GM12873 (cell line): ENCODE measurements around the gene NKTR.

ENCODE experiments used
- TF ChIP-seq, protein P1 (sequence below): IDR thresholded peaks from 2 replicates; pipeline ENCODE4 v1.5.1; 2012; ENCODE audit warnings: low read depth, mild to moderate bottlenecking, moderate library complexity, low read length, control low read depth; ENCODE audit not compliant: insufficient read depth; ENCODE audit errors: missing control alignments

Gene NKTR

DNA sequence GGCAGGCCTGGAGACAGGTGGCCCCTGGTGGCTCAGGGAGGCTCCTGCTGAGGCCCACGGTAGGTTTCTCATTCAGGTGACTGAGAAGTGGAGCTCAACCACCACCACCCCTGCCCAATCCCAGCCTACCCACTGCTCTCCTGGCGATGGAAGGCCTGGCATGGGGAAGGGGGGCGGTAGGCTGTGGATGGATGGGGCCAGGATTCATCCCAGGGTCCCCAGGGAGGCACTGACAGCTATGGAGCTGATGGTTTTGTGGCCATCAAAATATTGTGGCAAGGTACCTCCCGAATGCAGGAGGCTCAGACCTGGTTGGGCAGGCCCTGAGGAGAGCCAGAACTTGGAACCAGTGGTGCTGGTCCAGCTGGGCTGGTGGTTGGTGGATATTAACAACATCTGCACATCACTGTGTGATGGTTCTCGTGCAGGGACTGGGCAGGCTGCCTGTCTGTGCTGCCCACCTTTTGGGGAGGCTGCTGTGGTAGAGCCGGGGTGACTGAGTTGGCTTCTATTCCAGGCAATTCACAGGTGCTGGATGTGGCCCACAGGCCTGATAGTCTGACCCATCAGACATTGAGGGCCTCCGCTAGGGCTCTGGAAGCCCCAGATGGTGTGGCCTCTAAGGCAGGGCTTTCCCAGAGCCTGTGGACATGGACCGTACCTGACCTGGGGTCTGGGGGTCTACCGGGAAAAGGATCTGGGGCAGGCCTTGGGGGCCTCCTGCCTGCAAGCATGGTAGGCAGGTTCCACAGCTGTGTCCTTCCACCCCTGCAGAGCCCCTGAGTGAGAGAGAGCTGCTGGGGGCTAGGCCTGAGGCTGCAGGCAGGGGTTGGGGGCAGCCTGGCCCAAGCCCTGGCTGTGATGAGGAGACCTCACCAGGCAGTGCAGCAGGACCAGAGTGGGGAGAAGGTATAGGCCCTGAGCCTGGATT, 56.5 kb downstream of the NKTR start:
- TF ChIP-seq, protein P1, sequence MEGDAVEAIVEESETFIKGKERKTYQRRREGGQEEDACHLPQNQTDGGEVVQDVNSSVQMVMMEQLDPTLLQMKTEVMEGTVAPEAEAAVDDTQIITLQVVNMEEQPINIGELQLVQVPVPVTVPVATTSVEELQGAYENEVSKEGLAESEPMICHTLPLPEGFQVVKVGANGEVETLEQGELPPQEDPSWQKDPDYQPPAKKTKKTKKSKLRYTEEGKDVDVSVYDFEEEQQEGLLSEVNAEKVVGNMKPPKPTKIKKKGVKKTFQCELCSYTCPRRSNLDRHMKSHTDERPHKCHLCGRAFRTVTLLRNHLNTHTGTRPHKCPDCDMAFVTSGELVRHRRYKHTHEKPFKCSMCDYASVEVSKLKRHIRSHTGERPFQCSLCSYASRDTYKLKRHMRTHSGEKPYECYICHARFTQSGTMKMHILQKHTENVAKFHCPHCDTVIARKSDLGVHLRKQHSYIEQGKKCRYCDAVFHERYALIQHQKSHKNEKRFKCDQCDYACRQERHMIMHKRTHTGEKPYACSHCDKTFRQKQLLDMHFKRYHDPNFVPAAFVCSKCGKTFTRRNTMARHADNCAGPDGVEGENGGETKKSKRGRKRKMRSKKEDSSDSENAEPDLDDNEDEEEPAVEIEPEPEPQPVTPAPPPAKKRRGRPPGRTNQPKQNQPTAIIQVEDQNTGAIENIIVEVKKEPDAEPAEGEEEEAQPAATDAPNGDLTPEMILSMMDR = no peak

DNA sequence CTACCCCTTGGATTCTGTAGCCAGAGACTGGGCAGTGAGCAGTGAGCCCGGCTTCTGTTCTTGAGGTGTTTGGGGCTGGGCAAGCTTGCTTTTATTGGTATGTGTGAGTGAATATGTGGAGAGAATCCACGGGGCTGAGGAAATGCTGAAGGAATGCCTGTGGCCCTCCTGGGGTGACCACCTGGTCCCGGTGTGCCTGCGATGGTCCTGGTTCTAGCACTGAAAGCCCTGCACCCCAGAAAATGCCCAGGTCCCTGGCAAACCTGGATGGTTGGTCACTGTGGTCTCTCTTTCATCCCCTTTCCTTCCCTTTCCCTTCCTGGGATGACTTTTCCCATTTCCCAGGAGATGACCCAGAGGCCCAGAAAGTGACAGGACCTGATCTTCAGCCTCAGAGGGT, 57.2 kb downstream of the NKTR start:
- TF ChIP-seq, protein P1 = no peak

DNA sequence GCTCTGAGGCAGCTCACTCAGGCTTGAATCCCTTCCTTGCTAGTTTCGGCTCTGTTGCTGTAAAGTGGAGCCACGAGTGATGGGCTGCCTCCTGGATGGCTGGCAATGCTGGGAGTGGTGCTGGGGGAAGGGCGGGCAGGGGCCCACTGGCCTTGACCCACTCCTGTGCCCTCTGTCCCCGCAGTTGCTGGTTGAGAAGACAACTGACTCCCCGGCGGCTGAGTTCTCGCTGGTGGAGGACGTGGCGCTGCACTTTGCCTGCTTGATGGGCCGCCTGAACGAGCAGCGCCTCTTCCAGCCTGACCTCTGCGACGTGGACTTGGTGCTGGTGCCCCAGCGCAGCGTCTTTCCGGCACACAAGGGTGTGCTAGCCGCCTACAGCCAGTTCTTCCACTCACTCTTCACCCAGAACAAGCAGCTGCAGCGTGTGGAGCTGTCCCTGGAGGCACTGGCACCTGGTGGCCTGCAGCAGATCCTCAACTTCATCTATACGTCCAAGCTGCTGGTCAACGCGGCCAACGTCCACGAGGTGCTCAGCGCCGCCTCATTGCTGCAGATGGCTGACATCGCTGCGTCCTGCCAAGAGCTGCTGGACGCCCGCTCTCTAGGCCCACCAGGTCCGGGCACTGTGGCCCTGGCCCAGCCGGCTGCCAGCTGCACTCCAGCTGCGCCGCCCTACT, 57.7 kb downstream of the NKTR start:
- TF ChIP-seq, protein P1 = no peak

DNA sequence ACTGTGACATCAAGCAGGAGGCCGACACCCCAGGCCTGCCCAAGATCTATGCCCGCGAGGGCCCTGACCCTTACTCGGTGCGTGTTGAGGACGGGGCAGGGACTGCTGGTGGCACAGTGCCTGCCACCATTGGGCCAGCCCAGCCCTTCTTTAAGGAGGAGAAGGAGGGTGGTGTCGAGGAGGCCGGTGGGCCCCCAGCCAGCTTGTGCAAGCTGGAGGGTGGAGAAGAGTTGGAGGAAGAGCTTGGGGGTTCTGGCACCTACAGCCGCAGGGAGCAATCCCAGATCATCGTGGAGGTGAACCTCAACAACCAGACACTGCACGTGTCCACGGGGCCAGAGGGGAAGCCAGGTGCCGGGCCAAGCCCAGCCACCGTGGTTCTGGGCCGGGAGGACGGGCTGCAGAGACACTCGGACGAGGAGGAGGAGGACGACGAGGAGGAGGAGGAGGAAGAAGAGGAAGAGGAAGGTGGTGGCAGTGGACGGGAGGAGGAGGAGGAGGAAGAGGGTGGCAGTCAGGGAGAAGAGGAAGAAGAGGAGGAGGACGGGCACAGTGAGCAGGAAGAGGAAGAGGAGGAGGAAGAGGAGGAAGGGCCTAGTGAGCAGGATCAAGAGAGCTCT, 58.4 kb downstream of the NKTR start:
- TF ChIP-seq, protein P1 = no peak

DNA sequence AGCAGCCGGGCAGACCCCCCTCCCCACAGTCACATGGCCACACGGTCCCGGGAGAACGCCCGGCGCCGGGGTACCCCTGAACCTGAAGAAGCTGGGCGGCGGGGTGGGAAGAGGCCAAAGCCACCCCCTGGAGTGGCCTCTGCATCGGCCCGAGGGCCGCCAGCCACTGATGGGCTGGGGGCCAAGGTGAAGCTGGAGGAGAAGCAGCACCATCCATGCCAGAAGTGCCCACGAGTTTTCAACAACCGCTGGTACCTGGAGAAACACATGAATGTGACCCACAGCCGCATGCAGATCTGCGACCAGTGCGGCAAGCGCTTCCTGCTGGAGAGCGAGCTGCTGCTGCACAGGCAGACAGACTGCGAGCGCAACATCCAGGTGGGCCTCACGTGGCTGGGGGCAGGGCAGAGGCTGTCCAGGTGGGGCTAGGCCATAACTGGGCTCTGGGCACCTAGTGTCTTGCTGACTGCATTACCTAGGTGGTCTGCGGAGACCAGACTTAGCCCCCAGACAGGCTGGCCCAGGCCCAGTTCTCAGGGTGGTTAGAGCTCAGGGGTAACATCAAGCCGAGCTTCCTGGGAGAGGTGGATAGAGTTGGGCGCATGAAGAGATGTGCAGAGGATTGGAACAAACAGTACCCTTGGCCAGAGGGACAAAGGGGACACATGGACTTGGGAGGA, 59.1 kb downstream of the NKTR start:
- TF ChIP-seq, protein P1 = no peak

DNA sequence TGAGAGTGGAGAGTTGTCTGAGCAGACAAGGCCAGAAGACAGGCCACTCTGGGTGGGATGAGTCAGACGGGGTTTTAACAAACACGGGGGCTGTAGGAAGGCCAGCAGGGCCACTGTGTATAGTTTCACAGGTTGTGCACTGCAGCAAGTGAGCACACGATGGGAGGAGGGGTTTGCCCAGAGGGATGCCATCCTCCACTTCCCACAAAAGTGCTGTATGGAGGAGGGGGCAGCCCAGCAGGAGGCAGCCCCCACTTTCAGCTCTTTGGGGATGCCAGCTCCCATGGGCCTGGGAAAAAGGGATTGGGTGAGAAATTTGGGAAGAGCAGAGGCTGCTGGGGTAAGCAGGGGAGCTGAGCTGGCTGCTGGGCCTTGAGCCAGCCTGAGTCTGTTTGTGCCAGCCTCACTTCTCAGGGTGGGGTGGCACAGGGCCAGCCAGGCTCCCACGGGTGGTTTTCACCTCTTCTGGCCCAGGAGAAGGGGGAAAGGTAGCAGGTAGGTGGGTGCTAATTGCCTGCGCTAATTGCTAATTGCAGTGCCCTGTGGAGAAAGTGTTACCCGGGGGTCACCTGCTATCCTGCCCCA, 59.7 kb downstream of the NKTR start:
- TF ChIP-seq, protein P1 = no peak
